ENCODE measurements around the gene NUP214. TPM values are rescaled to one million over a fixed set of nuclear protein-coding genes. Genes with fewer than 3 reads are reported as not detected.

The NUP214 gene
- total RNA-seq, 1 experiment from 2014 or later: 11.9 TPM

- no peak for DNase-seq (ENCODE audit: low spot score)
- in situ Hi-C loops (cut with HindIII; ENCODE audit: low sequenced_read_pairs): no loop called here
Observed at GRCh38 chr9:131279196-131279862, 153.9 kb downstream of the NUP214 start.

- no peak for DNase-seq (ENCODE audit: low spot score)
- in situ Hi-C loops (cut with HindIII; ENCODE audit: low sequenced_read_pairs): no loop called here
Observed at GRCh38 chr9:131279863-131280570, 154.6 kb downstream of the NUP214 start.

GRCh38 chr9:131280660-131281059 lies 155.3 kb downstream of the NUP214 start:
- in situ Hi-C loops (cut with HindIII; ENCODE audit: low sequenced_read_pairs): no loop called here
- DNase-seq (ENCODE audit: low spot score): no peak

- in situ Hi-C loops (cut with HindIII; ENCODE audit: low sequenced_read_pairs): no loop called here
- no peak for DNase-seq (ENCODE audit: low spot score)
Observed at GRCh38 chr9:131281119-131281965, 156.0 kb downstream of the NUP214 start.

GRCh38 chr9:131282175-131282574 lies 156.8 kb downstream of the NUP214 start:
- DNase-seq (ENCODE audit: low spot score): no peak
- in situ Hi-C loops (cut with HindIII; ENCODE audit: low sequenced_read_pairs): no loop called here

- in situ Hi-C loops (cut with HindIII; ENCODE audit: low sequenced_read_pairs): no loop called here
- no peak for DNase-seq (ENCODE audit: low spot score)
Observed at GRCh38 chr9:131282688-131283422, 157.5 kb downstream of the NUP214 start.

Other genes with a start within 250 kb of the NUP214 start
- gene QRFP, start 228.8 kb upstream of the NUP214 start, total RNA-seq (2014; rRNA removed; shearing (Covaris generic)): not detected in 2 replicates
- 2.4 and 2.6 TPM in 2 replicates for gene FIBCD1, start 186.3 kb upstream of the NUP214 start, total RNA-seq (2014; rRNA removed; shearing (Covaris generic))
- 1.8 and 3.3 TPM in 2 replicates for gene LAMC3, start 116.4 kb upstream of the NUP214 start, total RNA-seq (2014; rRNA removed; shearing (Covaris generic))
- 25.5 and 26.9 TPM in 2 replicates for gene AIF1L, start 29.1 kb upstream of the NUP214 start, total RNA-seq (2014; rRNA removed; shearing (Covaris generic))
- gene FAM78A, start 150.9 kb downstream of the NUP214 start, total RNA-seq (2014; rRNA removed; shearing (Covaris generic)): 4.4 and 7.4 TPM in 2 replicates
- 6.4 and 8.2 TPM in 2 replicates for gene PLPP7, start 164.1 kb downstream of the NUP214 start, total RNA-seq (2014; rRNA removed; shearing (Covaris generic))